Liver (tissue), 9 donors: ENCODE results near the gene GGA2. TPM values are rescaled to one million over a fixed set of nuclear protein-coding genes. Genes with fewer than 3 reads are reported as not detected.

Experiments
- DNase-seq: peaks from one replicate; pipeline ENCODE4 v3.0.0-alpha.2; 2017; ENCODE audit warnings: low spot score
- H3K27ac ChIP-seq, 2 donors: one replicate each; pipeline ENCODE4 v1.7.0; 2013; ENCODE audit warnings: inconsistent platforms in 2 of 2, low read length in 2 of 2, control low read depth in 1 of 2, low read depth in 1 of 2, mild to moderate bottlenecking in 1 of 2
- H3K27me3 ChIP-seq, 4 donors: one replicate each; pipeline versions ENCODE4 v1.6.1 to v1.7.0; 2013; ENCODE audit warnings: low read length in 3 of 4, inconsistent platforms in 1 of 4, mild to moderate bottlenecking in 1 of 4, moderate library complexity in 1 of 4; ENCODE audit not compliant: control insufficient read depth in 4 of 4, insufficient read depth in 4 of 4
- H3K36me3 ChIP-seq, 4 donors: one replicate each; pipeline versions ENCODE4 v1.6.1 to v1.7.0; 2013; ENCODE audit warnings: low read length in 3 of 4, mild to moderate bottlenecking in 3 of 4, low read depth in 1 of 4, moderate library complexity in 1 of 4; ENCODE audit not compliant: control insufficient read depth in 4 of 4, insufficient read depth in 3 of 4
- H3K4me1 ChIP-seq, 4 donors: one replicate each; pipeline versions ENCODE4 v1.6.1 to v1.7.0; 2013; ENCODE audit warnings: low read length in 3 of 4, mild to moderate bottlenecking in 3 of 4, moderate library complexity in 1 of 4; ENCODE audit not compliant: control insufficient read depth in 4 of 4, insufficient read depth in 4 of 4
- H3K4me3 ChIP-seq, 3 donors: one replicate each; pipeline versions ENCODE4 v1.6.1 to v1.7.0; 2013; ENCODE audit warnings: low read length in 3 of 3, control low read depth in 1 of 3, low read depth in 1 of 3, mild to moderate bottlenecking in 1 of 3
- H3K9ac ChIP-seq, 2 donors: one replicate each; pipeline ENCODE4 v1.7.0; 2013; ENCODE audit warnings: low read length in 2 of 2, mild to moderate bottlenecking in 2 of 2, moderate library complexity in 2 of 2, control low read depth in 1 of 2, low read depth in 1 of 2
- H3K9me3 ChIP-seq, 4 donors: one replicate each; pipeline versions ENCODE4 v1.6.1 to v1.7.0; 2013; ENCODE audit warnings: low read length in 3 of 4; ENCODE audit not compliant: control insufficient read depth in 4 of 4
- EGR1 ChIP-seq, 2 donors: IDR thresholded peaks; 2 replicates each; pipeline ENCODE4 v1.6.1; 2016 to 2018; ENCODE audit warnings: antibody characterized with exemption in 2 of 2, low read depth in 2 of 2
- FOXA1 ChIP-seq: IDR thresholded peaks from 2 replicates; pipeline ENCODE4 v1.6.1; 2016; ENCODE audit warnings: antibody characterized with exemption
- FOXA2 ChIP-seq: IDR thresholded peaks from 2 replicates; pipeline ENCODE4 v1.6.1; 2016; ENCODE audit warnings: antibody characterized with exemption
- GABPA ChIP-seq, 2 donors: IDR thresholded peaks in 1 of 2; conservative IDR thresholded peaks in 1 of 2; 2 replicates each; pipeline ENCODE4 v1.6.1; 2016; ENCODE audit warnings: antibody characterized with exemption in 2 of 2, mild to moderate bottlenecking in 1 of 2, moderate library complexity in 1 of 2
- HNF4A ChIP-seq, 2 donors: conservative IDR thresholded peaks; 2 replicates each; pipeline ENCODE4 v1.6.1; 2016; ENCODE audit warnings: antibody characterized with exemption in 2 of 2, mild to moderate bottlenecking in 2 of 2
- HNF4G ChIP-seq: IDR thresholded peaks from 2 replicates; pipeline ENCODE4 v1.6.1; 2016; ENCODE audit warnings: antibody characterized with exemption
- JUND ChIP-seq, 2 donors: IDR thresholded peaks; 2 replicates each; pipeline ENCODE4 v1.6.1; 2016; ENCODE audit warnings: antibody characterized with exemption in 2 of 2
- NR2F2 ChIP-seq: IDR thresholded peaks from 2 replicates; pipeline ENCODE4 v1.6.1; 2016; ENCODE audit warnings: antibody characterized with exemption
- RAD21 ChIP-seq, 2 donors: IDR thresholded peaks; 2 replicates each; pipeline ENCODE4 v1.6.1; 2016; ENCODE audit warnings: antibody characterized with exemption in 2 of 2, mild to moderate bottlenecking in 2 of 2
- RXRA ChIP-seq, 2 donors: IDR thresholded peaks; 2 replicates each; pipeline ENCODE4 v1.6.1; 2017 to 2018; ENCODE audit warnings: antibody characterized with exemption in 2 of 2, mild to moderate bottlenecking in 1 of 2
- SP1 ChIP-seq: IDR thresholded peaks from 2 replicates; pipeline ENCODE4 v1.6.1; 2018; ENCODE audit warnings: antibody characterized with exemption, mild to moderate bottlenecking
- TAF1 ChIP-seq: conservative IDR thresholded peaks from 2 replicates; pipeline ENCODE4 v1.6.1; 2016; ENCODE audit warnings: antibody characterized with exemption, mild to moderate bottlenecking
- YY1 ChIP-seq: IDR thresholded peaks from 2 replicates; pipeline ENCODE4 v1.6.1; 2016; ENCODE audit warnings: antibody characterized with exemption, mild to moderate bottlenecking
- ZBTB33 ChIP-seq: IDR thresholded peaks from 2 replicates; pipeline ENCODE4 v1.6.1; 2016; ENCODE audit warnings: antibody characterized with exemption
- WGBS: extraction: QIAGEN DNeasy Blood & Tissue Kit; methylation state at CpG from one replicate; pipeline ENCODE4 v1.1.7; 2013; 5-methylcytosine and 5-hydroxymethylcytosine counted together
- polyA plus RNA-seq, 2 donors: library from polyadenylated mRNA; stranded (reverse) in 1 of 2; unstranded in 1 of 2; fragments of 200-250 nt in 1 of 2; fragments of >200 nt in 1 of 2; fragmentation: Nextera tagmentation in 1 of 2; extraction: Ambion mirVana in 1 of 2; gene quantifications; one replicate each; pipeline versions ENCODE4 v1.2.1 to v1.2.3, GENCODE V29; 2013 to 2015
- total RNA-seq, 2 donors: library from RNA; depleted of rRNA; stranded (reverse); fragments of >200 nt; gene quantifications; one replicate each; pipeline ENCODE4 v1.2.3, GENCODE V29; 2014
- TF ChIP-seq, protein P1 (sequence below): IDR thresholded peaks from 2 replicates; pipeline ENCODE4 v1.6.1; 2016; ENCODE audit warnings: antibody characterized with exemption
- TF ChIP-seq, protein P2 (sequence below): fragments of 150-350 bp; IDR thresholded peaks from 2 replicates; pipeline ENCODE4 v1.5.1; 2017; ENCODE audit warnings: improper control_type of control experiment, low read depth, low read length; ENCODE audit not compliant: missing input control
- TF ChIP-seq, protein P3 (sequence below): IDR thresholded peaks from 2 replicates; pipeline ENCODE4 v1.6.1; 2016; ENCODE audit warnings: antibody characterized with exemption, mild to moderate bottlenecking
- TF ChIP-seq, protein P4 (sequence below): IDR thresholded peaks from 2 replicates; pipeline ENCODE4 v1.6.1; 2016; ENCODE audit warnings: antibody characterized with exemption
- donor health status: healthy.
- donor health status: healthy.
- donor health status: healthy.
- donor health status: healthy.
- donor health status: healthy.

Gene GGA2
- total and polyA plus RNA-seq, 4 donors: 8.4 to 23.9 (median 16.0) TPM

GRCh38 chr16:23539984-23540816 is 29.9 kb upstream of the GGA2 start:
- H3K9ac ChIP-seq: no peak overlapping the region
- peaks cover 20 to 46% (median 30%) of the 10 kb centered on the region in 4 donors for H3K36me3 ChIP-seq
- peaks cover 0 to 2% (median 0%) of the 10 kb centered on the region in 4 donors for H3K4me1 ChIP-seq
- no peaks in the 10 kb centered on the region for H3K27me3 ChIP-seq
- no peak overlapping the region for H3K27ac ChIP-seq
- no peak overlapping the region for H3K4me3 ChIP-seq
- DNase-seq: no peak
- H3K9me3 ChIP-seq: no peaks in the 10 kb centered on the region
- WGBS: 83% methylated on average over 11 of the region's 11 CpGs
- TF ChIP-seq TAF1 (no peak), SP1 (peak; percentile 29), RXRA (IDR thresholded peaks at IDR 0.05) (peak; percentile 12 to 68), HNF4G (no peak), JUND (IDR thresholded peaks at IDR 0.05) (no peak), FOXA1 (peak; percentile 53), FOXA2 (peak; percentile 77), HNF4A (conservative IDR thresholded peaks at IDR 0.05) (peak; percentile 24 to 62), GABPA (IDR thresholded peaks at IDR 0.05 in 1 of 2, conservative IDR thresholded peaks at IDR 0.05 in 1 of 2) (no peak), RAD21 (IDR thresholded peaks at IDR 0.05) (no peak), EGR1 (IDR thresholded peaks at IDR 0.05; ENCODE audit: low read depth in 2 of 2) (no peak), YY1 (no peak), ZBTB33 (no peak), NR2F2 (no peak)
- TF ChIP-seq, protein P1, sequence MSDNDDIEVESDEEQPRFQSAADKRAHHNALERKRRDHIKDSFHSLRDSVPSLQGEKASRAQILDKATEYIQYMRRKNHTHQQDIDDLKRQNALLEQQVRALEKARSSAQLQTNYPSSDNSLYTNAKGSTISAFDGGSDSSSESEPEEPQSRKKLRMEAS: no peak
- TF ChIP-seq, protein P2, sequence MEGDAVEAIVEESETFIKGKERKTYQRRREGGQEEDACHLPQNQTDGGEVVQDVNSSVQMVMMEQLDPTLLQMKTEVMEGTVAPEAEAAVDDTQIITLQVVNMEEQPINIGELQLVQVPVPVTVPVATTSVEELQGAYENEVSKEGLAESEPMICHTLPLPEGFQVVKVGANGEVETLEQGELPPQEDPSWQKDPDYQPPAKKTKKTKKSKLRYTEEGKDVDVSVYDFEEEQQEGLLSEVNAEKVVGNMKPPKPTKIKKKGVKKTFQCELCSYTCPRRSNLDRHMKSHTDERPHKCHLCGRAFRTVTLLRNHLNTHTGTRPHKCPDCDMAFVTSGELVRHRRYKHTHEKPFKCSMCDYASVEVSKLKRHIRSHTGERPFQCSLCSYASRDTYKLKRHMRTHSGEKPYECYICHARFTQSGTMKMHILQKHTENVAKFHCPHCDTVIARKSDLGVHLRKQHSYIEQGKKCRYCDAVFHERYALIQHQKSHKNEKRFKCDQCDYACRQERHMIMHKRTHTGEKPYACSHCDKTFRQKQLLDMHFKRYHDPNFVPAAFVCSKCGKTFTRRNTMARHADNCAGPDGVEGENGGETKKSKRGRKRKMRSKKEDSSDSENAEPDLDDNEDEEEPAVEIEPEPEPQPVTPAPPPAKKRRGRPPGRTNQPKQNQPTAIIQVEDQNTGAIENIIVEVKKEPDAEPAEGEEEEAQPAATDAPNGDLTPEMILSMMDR: no peak
- TF ChIP-seq, protein P3, sequence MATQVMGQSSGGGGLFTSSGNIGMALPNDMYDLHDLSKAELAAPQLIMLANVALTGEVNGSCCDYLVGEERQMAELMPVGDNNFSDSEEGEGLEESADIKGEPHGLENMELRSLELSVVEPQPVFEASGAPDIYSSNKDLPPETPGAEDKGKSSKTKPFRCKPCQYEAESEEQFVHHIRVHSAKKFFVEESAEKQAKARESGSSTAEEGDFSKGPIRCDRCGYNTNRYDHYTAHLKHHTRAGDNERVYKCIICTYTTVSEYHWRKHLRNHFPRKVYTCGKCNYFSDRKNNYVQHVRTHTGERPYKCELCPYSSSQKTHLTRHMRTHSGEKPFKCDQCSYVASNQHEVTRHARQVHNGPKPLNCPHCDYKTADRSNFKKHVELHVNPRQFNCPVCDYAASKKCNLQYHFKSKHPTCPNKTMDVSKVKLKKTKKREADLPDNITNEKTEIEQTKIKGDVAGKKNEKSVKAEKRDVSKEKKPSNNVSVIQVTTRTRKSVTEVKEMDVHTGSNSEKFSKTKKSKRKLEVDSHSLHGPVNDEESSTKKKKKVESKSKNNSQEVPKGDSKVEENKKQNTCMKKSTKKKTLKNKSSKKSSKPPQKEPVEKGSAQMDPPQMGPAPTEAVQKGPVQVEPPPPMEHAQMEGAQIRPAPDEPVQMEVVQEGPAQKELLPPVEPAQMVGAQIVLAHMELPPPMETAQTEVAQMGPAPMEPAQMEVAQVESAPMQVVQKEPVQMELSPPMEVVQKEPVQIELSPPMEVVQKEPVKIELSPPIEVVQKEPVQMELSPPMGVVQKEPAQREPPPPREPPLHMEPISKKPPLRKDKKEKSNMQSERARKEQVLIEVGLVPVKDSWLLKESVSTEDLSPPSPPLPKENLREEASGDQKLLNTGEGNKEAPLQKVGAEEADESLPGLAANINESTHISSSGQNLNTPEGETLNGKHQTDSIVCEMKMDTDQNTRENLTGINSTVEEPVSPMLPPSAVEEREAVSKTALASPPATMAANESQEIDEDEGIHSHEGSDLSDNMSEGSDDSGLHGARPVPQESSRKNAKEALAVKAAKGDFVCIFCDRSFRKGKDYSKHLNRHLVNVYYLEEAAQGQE: no peak
- TF ChIP-seq, protein P4, sequence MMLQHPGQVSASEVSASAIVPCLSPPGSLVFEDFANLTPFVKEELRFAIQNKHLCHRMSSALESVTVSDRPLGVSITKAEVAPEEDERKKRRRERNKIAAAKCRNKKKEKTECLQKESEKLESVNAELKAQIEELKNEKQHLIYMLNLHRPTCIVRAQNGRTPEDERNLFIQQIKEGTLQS: no peak
